ENCODE results near the gene C3orf38. TPM values are rescaled to one million over a fixed set of nuclear protein-coding genes. Genes with fewer than 3 reads are reported as not detected.

C3orf38 gene
- total RNA-seq, 2 experiments from 2014 or later = 21.5 to 22.3 TPM

Other genes starting within 250 kb of the C3orf38 start
- 10 to 100 TPM; 81.1 to 83.5 TPM for gene CGGBP1, start 91.0 kb upstream of the C3orf38 start, total RNA-seq
- 10 to 100 TPM; 14.5 to 17.4 TPM for gene ZNF654, start 90.7 kb upstream of the C3orf38 start, total RNA-seq